Urinary bladder (tissue), 4 donors: Measurements from ENCODE around the gene NACC1. TPM values are rescaled to one million over a fixed set of nuclear protein-coding genes. Genes with fewer than 3 reads are reported as not detected.

ENCODE experiments used
- DNase-seq: peaks from one replicate; pipeline ENCODE4 v3.0.0-alpha.2; 2015; ENCODE audit errors: extremely low spot score
- H3K27ac ChIP-seq: one replicate; pipeline ENCODE4 v1.5.1; 2013; ENCODE audit warnings: low read depth, mild to moderate bottlenecking, moderate library complexity
- H3K36me3 ChIP-seq: one replicate; pipeline ENCODE4 v1.6.1; 2013; ENCODE audit warnings: mild to moderate bottlenecking, moderate library complexity; ENCODE audit not compliant: insufficient read depth
- H3K4me1 ChIP-seq: one replicate; pipeline ENCODE4 v1.6.1; 2013; ENCODE audit warnings: mild to moderate bottlenecking, moderate library complexity; ENCODE audit not compliant: insufficient read depth
- H3K4me3 ChIP-seq: one replicate; pipeline ENCODE4 v1.5.1; 2013; ENCODE audit warnings: low read depth, low read length
- WGBS: extraction: QIAGEN DNeasy Blood & Tissue Kit; methylation state at CpG from one replicate; pipeline ENCODE4 v1.1.7; 2013; 5-methylcytosine and 5-hydroxymethylcytosine counted together
- polyA plus RNA-seq: library from polyadenylated mRNA; stranded (reverse); fragments of 200-250 nt; gene quantifications from one replicate; pipeline ENCODE4 v1.2.3, GENCODE V29; 2013
- total RNA-seq: library from RNA; depleted of rRNA; stranded (reverse); fragments of >200 nt; gene quantifications from one replicate; pipeline ENCODE4 v1.2.3, GENCODE V29; 2014
- donor health status: healthy with polysubstance abuse.
- donor health status: healthy.

NACC1 gene
- total and polyA plus RNA-seq, 2 donors = 10.2 to 25.7 TPM

- WGBS = 20% methylated on average over 16 of the region's 16 CpGs
- peak; percentile 84 for DNase-seq
- no peaks in the 10 kb centered on the region for H3K36me3 ChIP-seq
- peak overlapping the region; percentile 67 for H3K27ac ChIP-seq
- no peak overlapping the region for H3K4me3 ChIP-seq
- H3K4me1 ChIP-seq = peaks cover 2% of the 10 kb centered on the region
These were observed 38.5 kb upstream of the NACC1 start for GRCh38 chr19:13079542-13079986.

GRCh38 chr19:13082192-13083007, 35.7 kb upstream of the NACC1 start:
- DNase-seq = no peak
- Histone ChIP-seq H3K36me3 (no peaks in the 10 kb centered on the region), H3K27ac (no peak overlapping the region), H3K4me1 (peaks cover 2% of the 10 kb centered on the region), H3K4me3 (no peak overlapping the region)
- WGBS = 53% methylated on average over 14 of the region's 14 CpGs

GRCh38 chr19:13083008-13083404, 35.1 kb upstream of the NACC1 start:
- H3K36me3 ChIP-seq = peaks cover 2% of the 10 kb centered on the region
- no peak for DNase-seq
- H3K4me3 ChIP-seq = no peak overlapping the region
- peaks cover 2% of the 10 kb centered on the region for H3K4me1 ChIP-seq
- no peak overlapping the region for H3K27ac ChIP-seq
- 72% methylated on average over 7 of the region's 7 CpGs for WGBS

- Histone ChIP-seq H3K36me3 (peaks cover 2% of the 10 kb centered on the region), H3K4me3 (no peak overlapping the region), H3K27ac (no peak overlapping the region), H3K4me1 (peaks cover 2% of the 10 kb centered on the region)
- WGBS = 81% methylated on average over 9 of the region's 9 CpGs
- no peak for DNase-seq
These were observed 34.4 kb upstream of the NACC1 start for GRCh38 chr19:13083627-13084026.

- Histone ChIP-seq H3K27ac (no peak overlapping the region), H3K4me1 (no peaks in the 10 kb centered on the region), H3K4me3 (no peak overlapping the region), H3K36me3 (peaks cover 2% of the 10 kb centered on the region)
- DNase-seq = no peak
- WGBS = 46% methylated on average over 7 of the region's 7 CpGs
These were observed 32.4 kb upstream of the NACC1 start for GRCh38 chr19:13085666-13086065.

- H3K27ac ChIP-seq = no peak overlapping the region
- WGBS = 66% methylated on average over 2 of the region's 2 CpGs
- H3K36me3 ChIP-seq = peaks cover 2% of the 10 kb centered on the region
- no peak for DNase-seq
- H3K4me1 ChIP-seq = no peaks in the 10 kb centered on the region
- H3K4me3 ChIP-seq = no peak overlapping the region
These were observed 31.7 kb upstream of the NACC1 start for GRCh38 chr19:13086341-13086740.

- H3K36me3 ChIP-seq = peaks cover 2% of the 10 kb centered on the region
- DNase-seq = no peak
- no peak overlapping the region for H3K27ac ChIP-seq
- H3K4me3 ChIP-seq = no peak overlapping the region
- H3K4me1 ChIP-seq = no peaks in the 10 kb centered on the region
- WGBS = 84% methylated on average over 12 of the region's 12 CpGs
These were observed 30.8 kb upstream of the NACC1 start for GRCh38 chr19:13087295-13087694.

GRCh38 chr19:13087795-13088537, 30.1 kb upstream of the NACC1 start:
- Histone ChIP-seq H3K27ac (no peak overlapping the region), H3K4me3 (no peak overlapping the region), H3K4me1 (no peaks in the 10 kb centered on the region), H3K36me3 (peaks cover 2% of the 10 kb centered on the region)
- WGBS = 84% methylated on average over 37 of the region's 37 CpGs
- no peak for DNase-seq

GRCh38 chr19:13089139-13089856, 28.8 kb upstream of the NACC1 start:
- 89% methylated on average over 5 of the region's 5 CpGs for WGBS
- no peak for DNase-seq
- no peaks in the 10 kb centered on the region for H3K4me1 ChIP-seq
- no peak overlapping the region for H3K27ac ChIP-seq
- peaks cover 2% of the 10 kb centered on the region for H3K36me3 ChIP-seq
- no peak overlapping the region for H3K4me3 ChIP-seq

GRCh38 chr19:13089857-13090507, 28.1 kb upstream of the NACC1 start:
- Histone ChIP-seq H3K36me3 (peaks cover 2% of the 10 kb centered on the region), H3K27ac (no peak overlapping the region), H3K4me3 (no peak overlapping the region), H3K4me1 (no peaks in the 10 kb centered on the region)
- WGBS = 80% methylated on average over 12 of the region's 12 CpGs
- DNase-seq = no peak

GRCh38 chr19:13090511-13091231, 27.4 kb upstream of the NACC1 start:
- H3K4me1 ChIP-seq = no peaks in the 10 kb centered on the region
- 72% methylated on average over 10 of the region's 10 CpGs for WGBS
- no peak for DNase-seq

GRCh38 chr19:13091400-13092157, 26.5 kb upstream of the NACC1 start:
- Histone ChIP-seq H3K4me1 (no peaks in the 10 kb centered on the region), H3K36me3 (peaks cover 2% of the 10 kb centered on the region), H3K27ac (peak overlapping the region; percentile 42), H3K4me3 (no peak overlapping the region)
- WGBS = 37% methylated on average over 25 of the region's 25 CpGs
- DNase-seq = peak; percentile 80

More at GRCh38 chr19:13090511-13091231, 27.4 kb upstream of the NACC1 start:
- no peak overlapping the region for H3K4me3 ChIP-seq
- H3K36me3 ChIP-seq = peaks cover 2% of the 10 kb centered on the region
- no peak overlapping the region for H3K27ac ChIP-seq
